Activated naive CD4-positive, alpha-beta T cell treated with Interleukin-2 at 50 U/mL for 16 hours (primary cell): ENCODE data around the gene CHST11.
A peak's percentile ranks its signal among the peaks of the same experiment; 100 is the strongest.

ENCODE experiments used
- DNase-seq: peaks from one replicate; pipeline ENCODE4 v3.0.0-alpha.2; 2020

Gene CHST11

DNA sequence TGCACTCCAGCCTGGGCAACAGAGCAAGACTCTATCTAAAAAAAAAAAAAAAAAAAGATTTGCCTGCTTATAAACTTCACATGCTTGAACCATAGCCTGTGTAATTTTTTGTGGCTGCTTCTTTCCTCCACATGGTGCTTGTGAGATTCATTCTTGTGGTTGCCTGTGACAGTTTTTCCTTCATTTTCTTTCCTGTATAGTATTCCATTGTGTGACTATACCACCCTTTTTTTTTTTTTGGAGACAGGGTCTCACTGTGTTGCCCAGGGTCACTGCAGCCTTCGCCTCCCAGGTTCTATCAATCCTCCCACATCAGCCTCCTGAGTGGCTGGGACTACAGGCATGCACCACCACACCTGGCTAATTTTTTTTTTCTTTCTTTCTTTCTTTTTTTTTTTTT is 22.6 kb upstream of the CHST11 start:
- DNase-seq, result no peak

DNA sequence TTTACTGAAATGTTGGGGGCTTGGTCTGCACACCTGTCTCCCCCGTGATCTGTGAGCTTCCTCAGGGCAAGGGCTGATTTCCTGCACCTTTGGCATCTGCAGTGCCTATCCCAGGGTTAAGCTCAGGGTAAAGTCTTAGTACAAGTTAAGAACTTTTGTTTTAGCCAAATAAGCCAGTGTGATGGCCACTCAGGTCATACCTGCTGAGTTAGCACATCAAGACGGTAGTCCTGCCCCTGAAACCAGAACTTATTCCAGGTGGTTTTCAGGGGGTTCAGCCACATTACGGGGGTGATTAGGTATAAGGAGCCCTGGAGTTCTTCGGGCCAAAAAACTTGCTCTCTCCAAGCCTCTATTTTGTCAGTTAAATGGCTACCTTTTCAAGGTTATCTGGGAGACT is 21.6 kb upstream of the CHST11 start:
- no peak for DNase-seq

DNA sequence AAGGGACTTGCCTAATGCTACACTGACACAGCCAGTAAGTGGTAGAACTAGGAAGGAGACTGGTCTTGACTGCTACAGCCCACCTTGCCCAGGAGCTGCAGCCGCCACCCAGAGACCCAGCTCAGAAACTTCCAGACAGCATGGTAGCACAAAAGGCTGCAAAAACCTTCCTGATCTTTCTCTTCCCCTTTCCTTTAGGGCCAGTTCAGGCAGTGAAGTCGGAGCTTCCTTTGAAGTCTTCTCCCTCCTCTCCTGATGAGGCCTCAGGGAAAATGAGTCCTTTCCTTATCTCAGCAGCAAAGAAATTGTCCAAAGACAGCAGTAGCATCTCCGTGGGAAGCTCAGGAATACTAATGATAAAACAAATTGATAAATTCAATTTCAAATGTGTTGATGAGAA is 21.0 kb upstream of the CHST11 start:
- DNase-seq, result no peak

DNA sequence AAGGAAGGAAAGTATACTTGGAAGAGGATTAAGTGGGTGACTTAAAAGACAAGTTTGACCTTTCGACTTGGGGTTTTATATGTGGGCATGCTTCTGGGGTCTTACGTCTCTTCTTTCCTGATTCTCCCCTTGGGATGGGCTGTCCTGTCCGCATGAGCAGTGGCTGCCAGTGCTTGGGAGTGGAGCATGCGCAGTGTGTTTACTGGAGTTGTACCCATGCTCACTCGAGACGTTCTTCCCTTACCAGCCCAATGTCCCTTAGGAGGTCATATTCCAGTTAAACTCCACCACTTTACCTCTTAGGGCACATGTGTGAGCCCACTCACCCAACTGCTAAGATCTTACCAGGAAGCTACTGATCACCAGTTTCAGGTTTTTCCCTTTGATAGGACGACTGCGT is 20.0 kb upstream of the CHST11 start:
- DNase-seq, result no peak

DNA sequence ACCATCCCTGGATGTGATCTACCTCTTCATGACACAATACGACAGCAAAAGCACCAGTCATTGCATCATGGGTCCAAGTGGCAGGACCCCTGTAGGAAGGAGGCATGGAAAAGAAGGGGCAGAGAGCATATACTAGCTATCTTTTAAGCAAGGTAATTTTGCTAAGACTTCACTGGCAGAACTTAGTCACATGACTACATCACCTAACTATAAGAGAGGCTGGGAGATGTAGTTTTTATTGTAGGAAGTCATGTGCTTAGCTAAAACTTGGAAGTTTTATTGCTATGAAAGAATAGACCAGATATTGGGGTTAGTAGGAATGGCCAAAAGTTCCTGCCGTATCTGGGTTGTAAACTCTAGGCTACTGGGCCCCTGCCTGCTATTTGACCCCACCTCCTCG is 18.6 kb upstream of the CHST11 start:
- no peak for DNase-seq

DNA sequence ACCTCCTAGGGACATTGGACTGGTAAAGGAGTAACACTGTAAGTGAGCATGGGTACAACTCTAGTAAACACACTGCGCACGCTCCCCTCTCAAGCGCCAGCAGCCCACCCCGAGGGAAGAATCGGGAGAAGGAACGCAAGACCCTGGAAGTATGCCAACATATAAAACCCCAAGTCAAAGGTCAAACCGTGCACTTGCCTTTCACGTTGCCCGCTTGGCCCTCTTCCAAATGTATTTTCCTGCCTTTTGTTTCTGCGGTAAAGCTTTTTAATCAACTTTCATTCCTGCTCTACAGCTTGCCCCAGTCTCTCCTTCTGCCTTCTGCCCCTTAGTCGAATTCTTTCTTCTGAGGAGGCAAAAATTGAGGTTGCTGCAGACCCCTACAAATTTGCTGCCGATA is 17.6 kb upstream of the CHST11 start:
- no peak for DNase-seq

DNA sequence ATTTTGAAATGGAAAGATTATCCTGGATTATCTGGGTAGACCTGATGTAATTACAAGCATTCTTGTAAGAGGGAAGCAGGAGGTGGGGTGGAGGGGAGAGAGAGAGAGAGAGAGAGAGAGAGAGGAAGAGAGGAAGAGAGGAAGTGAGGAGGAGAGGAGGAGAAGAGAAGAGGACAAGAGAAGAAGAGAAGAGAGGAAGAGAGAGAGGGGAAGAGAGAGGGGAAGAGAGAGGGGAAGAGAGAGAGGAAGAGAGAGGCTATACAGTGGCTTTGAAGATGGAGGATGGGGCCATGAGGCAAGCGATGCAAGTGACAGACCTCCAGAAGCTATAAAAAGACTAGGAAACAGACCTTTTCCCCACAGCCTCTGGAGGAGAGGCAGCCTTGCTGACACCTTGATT is 13.7 kb upstream of the CHST11 start:
- DNase-seq, result no peak

DNA sequence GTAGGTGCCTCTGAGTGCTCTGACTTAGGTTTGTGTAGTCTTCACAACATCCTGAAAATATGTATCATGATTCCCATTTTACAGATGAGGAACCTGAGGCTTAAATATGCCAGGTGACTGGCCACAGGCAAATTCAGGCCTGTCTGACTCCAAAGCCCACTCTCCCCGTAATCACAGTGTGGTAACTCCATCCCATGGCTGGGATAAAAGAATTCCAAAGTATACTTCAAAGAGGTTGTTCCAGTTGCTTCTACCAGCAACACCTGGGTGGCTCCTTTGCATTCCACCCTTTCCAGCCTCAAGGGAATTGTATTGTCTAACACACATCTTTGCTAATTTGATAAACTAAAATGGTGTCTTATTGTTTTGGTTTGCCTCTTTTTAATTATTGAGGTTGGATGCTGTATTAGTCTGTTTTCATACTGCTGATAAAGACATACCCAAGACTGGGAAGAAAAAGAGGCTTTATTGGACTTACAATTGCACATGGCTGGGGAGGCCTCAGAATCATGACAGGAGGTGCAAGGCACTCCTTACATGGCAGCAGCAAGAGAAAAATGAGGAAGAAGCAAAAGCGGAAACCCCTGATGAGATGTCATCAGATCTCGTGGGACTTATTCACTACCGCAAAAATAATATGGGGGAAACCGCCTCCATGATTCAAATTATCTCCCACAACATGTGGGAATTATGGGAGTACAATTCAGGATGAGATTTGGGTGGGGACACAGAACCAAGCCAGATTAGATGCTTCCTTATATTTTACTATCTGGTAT is 9.9 kb upstream of the CHST11 start:
- no peak for DNase-seq

DNA sequence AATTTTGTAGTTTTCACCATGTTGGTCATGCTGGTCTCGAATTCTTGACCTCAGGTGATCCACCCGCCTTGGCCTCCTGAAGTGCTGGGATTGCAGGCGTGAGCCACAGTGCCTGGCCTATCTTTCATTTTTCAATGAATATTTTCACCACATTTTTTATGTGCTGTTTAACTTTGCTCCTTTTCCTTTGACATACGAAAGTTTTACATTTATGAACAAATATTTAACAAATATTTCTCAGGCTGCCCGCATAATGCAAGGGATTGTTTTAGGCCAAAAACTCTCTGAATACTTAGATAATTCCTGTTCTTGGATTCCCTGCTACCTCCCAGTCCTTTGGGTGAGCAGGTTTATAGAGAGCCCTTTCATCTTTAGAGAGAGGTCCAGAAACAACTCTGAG is 8.7 kb upstream of the CHST11 start:
- DNase-seq, result no peak

DNA sequence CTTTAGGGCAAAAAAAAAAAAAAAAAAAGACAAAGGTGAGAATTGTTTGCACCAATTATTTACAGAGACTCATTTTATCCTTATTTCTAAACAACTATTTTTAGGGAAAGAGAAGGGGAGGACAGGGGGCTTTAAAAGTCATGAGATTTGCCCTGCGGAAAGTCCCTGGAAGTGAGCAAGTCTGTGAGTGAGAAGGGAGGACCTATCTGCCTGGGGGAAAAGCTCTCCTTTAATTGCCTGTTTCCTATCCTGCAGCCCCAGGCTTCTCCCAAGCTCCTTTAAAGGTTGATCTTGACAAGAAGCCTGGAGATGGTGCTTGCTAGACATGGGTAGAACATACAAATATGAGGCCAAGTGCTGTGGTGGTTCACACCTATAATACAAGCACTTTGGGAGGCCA is 8.3 kb upstream of the CHST11 start:
- no peak for DNase-seq

DNA sequence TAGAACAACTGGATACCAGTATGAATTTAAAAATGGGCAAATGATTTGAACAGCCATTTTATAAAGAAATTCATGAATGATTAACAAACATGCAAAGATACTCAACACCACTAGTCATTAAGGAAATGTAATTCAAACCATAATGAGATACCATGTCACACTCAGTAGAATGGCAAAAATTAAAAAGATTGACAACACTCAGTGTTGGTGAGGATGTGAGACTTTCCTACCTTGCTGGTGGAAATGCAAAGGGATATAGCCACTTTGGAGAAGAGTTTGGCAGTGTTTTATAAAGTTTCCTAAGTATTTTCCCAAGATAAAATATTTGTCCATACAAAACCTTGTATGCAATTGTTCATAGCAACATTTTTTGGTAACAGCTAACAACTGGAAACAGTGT is 6.0 kb upstream of the CHST11 start:
- DNase-seq, result no peak

DNA sequence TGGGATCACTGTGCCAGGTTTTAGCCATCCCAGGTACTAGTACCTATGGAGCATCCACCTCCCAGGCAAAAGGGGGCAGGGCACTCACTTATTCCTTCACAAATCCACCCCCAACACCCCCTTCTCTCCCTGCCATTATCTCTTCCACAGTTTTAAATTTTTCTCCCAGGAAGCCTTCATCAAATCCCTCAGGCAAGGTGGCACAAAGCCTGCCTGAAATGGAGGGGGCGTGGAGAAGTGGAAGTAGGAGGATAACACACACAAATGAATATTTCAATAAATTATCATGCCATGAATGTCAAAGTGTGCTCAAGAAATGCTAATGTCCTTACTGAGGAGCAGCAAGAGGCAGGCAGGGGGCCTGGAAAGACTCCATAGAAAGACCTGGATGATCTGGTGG is 4.7 kb upstream of the CHST11 start:
- DNase-seq, result no peak

DNA sequence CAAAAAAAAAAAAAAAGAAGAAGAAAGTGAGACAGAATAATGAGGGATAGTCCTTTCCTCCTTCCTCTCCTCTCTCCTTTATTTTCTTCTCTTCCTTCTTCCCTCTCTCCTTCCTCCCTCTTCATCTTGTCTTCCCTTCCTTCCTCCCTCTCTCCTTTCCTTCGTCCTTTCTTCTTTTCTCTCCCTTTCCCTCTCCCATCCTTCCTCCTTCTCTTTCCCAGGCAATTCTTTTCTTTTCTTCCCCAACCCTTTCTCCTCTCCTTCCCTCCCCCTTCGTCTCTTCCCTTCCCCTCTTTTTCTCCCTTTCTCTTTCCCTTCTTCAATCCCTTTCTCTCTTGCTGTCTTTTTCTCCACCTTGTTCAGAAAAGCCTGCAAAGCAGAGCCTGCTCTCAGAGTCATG is 3.6 kb upstream of the CHST11 start:
- DNase-seq, result no peak

DNA sequence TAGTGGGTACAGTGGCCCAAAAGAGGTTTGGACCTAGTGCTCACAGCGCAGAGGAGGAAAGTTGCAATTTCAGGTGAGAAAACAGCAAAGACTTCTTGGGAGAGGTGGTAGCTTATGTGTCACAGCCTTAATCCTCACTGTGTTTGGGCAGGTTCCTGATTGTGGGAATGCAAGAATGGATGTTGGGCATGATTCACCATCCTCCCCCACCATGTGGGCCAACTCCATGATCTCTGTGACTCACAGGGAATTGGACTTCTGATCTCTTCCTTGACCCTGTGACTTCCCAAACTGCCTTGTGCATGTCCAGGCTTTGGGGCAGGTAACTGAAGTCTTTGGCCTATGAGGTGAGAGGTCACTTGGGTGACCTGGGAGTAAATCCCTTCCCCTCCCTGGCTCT is 1.8 kb upstream of the CHST11 start:
- no peak for DNase-seq

DNA sequence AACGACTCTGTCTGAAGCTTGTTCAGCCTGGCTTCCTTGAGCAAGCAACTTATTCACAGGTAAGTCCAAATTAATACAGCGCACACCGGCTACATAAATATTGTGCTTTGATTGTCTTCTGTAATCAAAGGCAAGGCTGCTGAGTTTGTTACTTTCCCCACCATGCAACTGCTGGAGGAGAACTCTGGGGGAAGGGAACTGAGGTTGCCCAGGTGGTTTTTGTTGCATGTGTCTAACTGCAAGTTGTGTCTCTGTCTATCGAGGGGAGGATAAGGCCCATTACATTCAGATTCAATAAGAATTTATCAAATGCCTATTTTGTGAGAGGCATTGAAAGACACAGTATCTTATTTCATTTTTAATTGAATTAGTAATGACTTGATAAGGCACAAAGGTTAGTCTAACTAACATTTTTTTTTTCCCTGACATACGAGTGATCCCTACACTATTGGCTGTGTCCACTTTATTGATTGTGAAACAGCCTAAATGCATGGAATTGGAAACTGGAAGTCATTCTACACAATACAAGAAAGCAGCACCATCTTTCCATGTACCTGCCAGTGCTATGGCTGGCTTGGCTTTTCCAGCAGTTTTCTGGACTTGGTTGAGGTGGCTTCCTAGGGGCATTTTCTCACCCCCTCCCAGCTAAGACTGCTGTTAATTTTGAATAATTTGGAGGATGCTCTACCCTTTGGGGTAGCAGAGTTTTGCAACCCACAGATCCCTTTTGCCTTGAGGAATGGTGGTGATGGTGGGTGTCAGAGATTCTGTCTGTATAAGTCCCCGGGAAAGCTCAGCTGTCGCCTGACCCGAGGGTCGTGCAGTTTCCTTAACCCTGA is 951 bp upstream of the CHST11 start:
- DNase-seq, result no peak

DNA sequence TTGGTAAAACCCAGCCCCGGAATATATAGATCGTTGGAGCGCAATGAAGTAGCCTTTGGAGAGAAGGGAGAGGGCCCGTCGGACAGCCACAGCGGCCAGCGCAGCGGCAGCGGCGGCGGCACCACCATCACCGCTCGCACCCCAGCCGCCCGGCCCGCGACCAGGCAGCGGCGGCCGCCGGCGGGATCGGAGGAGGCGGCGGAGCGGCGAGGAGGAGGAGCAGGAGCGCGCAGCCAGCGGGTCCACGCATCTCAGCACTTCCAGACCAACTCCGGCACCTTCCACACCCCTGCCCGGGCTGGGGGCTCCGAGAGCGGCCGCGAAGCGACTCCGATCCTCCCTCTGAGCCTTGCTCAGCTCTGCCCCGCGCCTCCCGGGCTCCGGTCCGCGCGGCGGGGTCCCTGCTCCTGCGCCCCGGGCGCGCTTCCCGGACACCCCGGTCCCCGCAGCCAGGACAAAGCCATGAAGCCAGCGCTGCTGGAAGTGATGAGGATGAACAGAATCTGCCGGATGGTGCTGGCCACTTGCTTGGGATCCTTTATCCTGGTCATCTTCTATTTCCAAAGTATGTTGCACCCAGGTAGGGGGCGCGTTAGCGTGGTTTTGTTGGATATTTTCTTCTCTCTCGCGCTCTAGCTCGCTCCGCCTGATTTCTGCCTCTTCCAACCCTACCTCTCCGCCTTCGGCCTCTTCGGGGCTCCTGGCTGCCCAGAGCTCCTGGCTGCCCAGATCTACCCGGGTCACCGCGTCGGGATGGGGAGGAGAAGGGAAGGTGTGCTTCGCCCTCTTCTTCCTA is 400 bp downstream of the CHST11 start:
- peak; percentile 64 for DNase-seq

DNA sequence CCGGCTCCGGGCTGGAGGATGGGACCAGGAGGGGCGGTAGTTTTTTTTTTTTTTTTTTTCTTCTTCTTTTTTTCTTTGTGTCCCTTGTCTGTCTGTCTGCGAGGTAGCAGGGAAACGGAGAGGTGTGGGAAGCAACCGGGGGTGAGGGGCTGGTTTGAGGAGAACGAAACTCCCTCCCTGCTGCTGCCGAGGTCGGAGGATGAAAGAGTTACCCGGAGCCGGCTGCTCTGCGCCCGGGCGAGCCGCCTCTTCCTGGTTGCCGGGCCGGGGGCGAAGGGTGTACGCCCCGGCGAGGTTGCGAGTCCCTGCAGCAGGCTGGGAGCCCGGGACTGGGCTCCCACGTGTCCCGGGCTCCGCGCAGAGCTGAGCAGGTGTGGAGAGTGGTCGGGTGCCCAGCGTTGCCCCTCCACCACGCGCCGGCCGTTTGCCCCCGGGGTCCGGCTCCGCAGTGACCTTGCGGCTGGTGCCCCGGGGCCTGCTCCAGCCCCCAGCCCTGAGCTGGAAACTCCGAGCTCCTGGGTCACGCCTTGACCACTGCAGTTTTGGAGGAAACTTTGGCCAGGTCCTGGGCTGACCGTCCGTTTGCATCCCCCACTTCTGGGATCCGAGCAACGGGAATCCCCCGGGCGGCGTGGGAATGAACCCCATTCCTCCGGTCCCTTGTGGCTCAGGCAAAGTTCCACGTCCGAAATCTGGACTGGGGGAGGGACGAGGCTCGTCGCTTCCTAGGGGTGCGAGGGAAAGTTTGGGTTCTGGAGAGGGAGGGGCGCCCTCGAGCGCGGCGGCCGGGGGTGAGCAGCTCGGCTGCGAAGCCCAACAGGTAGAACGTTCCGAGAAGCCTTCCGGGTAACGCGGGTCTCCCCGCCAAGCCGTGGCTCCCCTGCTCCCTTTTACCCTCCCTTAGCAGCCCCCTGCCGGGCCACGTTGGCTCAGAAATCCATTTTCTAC is 1.3 kb downstream of the CHST11 start:
- DNase-seq, result peak; percentile 57

DNA sequence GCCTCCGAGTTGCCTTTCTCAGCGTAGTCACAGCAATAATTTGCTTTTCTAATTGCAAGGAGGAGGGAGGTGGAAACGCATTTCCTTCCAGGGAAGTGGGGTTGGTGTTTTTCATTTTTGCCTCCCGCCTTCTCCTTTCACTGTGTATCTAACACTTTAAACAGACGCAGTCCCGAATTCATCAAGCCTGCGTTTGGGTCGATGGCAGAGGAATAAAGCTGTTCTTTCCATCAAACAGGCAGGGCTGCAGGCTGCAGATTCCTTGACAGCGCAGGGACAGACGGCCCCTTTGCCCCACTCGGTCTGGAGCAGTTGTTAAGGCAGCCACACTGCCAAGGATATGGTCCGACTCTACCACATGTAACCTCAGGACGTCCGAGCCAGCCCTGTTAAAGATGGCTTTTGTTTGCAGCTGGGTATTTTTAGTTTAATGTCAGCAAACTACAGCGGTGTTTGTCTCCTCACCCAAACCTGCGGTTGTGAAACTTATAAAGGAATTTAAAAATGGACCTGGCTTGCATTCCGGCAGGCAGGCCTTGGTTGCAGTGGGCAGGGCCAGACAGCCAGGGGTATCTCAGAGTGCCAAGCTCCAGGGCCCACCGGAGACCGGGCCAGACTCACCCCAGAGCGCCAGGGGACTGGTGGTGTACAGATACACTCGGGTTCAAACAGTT is 2.1 kb downstream of the CHST11 start:
- peak; percentile 25 for DNase-seq

DNA sequence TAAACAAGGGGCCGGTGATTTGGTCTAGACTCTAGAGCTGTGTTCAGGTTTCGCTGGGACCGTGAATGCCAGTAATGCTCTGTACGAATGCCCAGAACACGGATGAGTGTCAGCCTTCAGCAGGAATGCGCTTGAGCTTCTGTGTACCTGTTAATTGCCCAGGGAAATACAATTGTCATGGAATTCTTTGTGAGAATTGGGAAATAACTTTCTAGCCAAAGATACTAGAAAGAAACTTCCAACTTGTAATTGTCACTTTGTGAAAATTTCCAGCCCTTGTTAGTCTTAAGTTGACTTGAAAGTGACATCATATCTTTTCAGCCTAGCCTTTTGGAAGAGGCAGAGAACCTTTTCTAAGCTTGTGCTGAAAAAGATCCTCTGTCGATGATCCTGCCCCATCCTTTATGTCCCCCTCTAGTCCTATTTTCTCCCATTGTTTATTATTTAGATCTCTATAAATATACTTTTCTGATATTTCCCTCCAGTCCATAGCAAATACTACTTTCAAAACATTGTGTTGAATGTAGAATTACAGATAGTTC is 2.7 kb downstream of the CHST11 start:
- no peak for DNase-seq

DNA sequence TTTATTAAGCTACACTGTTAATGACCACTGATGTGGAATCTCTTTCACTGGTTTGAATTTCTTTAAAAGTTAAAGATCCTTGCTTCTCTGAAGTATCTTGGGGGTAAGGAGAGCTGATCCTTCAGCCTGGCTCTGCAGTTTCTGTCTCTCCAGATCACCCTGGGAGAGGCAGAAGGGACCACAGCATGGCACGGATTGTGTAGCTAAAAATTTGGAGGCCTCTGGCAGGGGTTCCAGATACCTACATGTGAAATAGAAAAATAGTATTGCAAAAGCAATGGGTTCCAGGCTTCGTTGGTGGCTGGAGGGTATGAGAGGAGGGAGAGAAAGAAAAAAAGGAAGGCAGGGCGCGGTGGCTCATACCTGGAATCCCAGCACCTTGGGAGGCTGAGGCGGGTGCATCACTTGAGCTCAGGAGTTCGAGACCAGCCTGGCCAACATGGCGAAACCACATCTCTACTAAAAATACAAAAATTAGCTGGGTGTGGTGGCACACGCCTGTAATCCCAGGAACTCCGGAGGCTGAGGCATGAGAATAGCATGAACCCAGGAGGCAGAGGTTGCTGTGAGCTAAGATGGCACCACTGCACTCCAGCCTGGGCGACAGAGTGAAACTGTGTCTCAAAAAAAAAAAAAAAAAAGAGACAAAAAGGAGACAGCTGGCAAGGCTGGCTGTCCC is 3.4 kb downstream of the CHST11 start:
- DNase-seq, result no peak
